ENCODE results near the gene FAM110A. TPM values are rescaled to one million over a fixed set of nuclear protein-coding genes. Genes with fewer than 3 reads are reported as not detected.
"Not testable (repeated sequence)": the region's sequence is repeated elsewhere in the genome, so short reads cannot be mapped to it uniquely, and the experiment has no call there.

The FAM110A gene
- total RNA-seq, 2 experiments from 2014 or later: 15.4 to 16.2 TPM

GRCh38 chr20:881051-881782 lies 47.7 kb downstream of the FAM110A start:
- H3K36me3 Mint-ChIP-seq (ENCODE audit: low read depth): no peaks in the 10 kb centered on the region
- intact Hi-C loops (cut with micrococcal nuclease): loop anchor here (2.0 to 10.0 kb wide), 3 partner anchors 24 to 74 kb away; no protein-coding TSS in a partner anchor
- DNase-seq: peak; percentile 69
- peaks cover 14% of the 10 kb centered on the region for H3K27me3 Mint-ChIP-seq (ENCODE audit: low read depth)
- peak overlapping the region; percentile 57 for H3K4me3 Mint-ChIP-seq
- no peaks in the 10 kb centered on the region for H3K9me3 Mint-ChIP-seq
- CTCF ChIA-PET: interaction anchor here (0.8 kb wide), 1 partner anchor 9 kb away, joined by 3 read pairs; no protein-coding TSS in a partner anchor
- peaks cover 13% of the 10 kb centered on the region for H3K4me1 Mint-ChIP-seq (ENCODE audit: low read depth)
- H3K27ac Mint-ChIP-seq: peak overlapping the region; percentile 6

- DNase-seq: no peak
- Mint-ChIP-seq H3K36me3 (ENCODE audit: low read depth) (no peaks in the 10 kb centered on the region), H3K4me3 (peak overlapping the region; percentile 57), H3K9me3 (no peaks in the 10 kb centered on the region), H3K27me3 (ENCODE audit: low read depth) (peaks cover 14% of the 10 kb centered on the region), H3K4me1 (ENCODE audit: low read depth) (peaks cover 13% of the 10 kb centered on the region), H3K27ac (peak overlapping the region; percentile 6)
- CTCF ChIA-PET: interaction anchor here (0.8 kb wide), 1 partner anchor 10 kb away, joined by 3 read pairs; no protein-coding TSS in a partner anchor
- intact Hi-C loops (cut with micrococcal nuclease): loop anchor here (2.0 to 10.0 kb wide), 3 partner anchors 25 to 73 kb away; no protein-coding TSS in a partner anchor
These were observed 48.2 kb downstream of the FAM110A start for GRCh38 chr20:881783-882144.

GRCh38 chr20:884983-885952 lies 51.8 kb downstream of the FAM110A start:
- peak; percentile 32 for DNase-seq
- Mint-ChIP-seq H3K9me3 (no peaks in the 10 kb centered on the region), H3K4me3 (no peak overlapping the region), H3K36me3 (ENCODE audit: low read depth) (no peaks in the 10 kb centered on the region), H3K4me1 (ENCODE audit: low read depth) (peaks cover 13% of the 10 kb centered on the region), H3K27me3 (ENCODE audit: low read depth) (peaks cover 14% of the 10 kb centered on the region), H3K27ac (no peak overlapping the region)
- intact Hi-C loops (cut with micrococcal nuclease): loop anchor here (5.0 to 10.0 kb wide), 2 partner anchors 68 to 70 kb away; no protein-coding TSS in a partner anchor
- CTCF ChIA-PET: no interaction called here

DNA sequence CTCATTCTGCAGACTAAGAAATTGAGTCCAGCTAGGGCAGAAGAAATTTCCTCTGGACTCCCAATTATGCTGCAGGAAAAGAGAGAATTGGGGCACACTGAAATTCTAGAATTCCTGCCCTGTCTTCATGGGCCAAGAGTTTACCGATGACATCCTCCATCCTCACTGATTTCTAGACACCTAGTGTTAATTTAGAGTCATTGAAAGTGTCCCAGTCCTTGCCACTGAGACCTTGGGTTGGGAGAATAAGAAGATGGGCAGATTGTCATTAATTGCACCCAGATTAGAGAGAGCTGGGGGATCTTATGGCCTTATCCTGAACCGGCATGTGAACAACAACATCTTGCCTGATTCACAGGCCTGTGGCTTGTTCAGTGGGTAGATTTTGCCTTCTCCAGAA lies 53.6 kb downstream of the FAM110A start:
- no peaks in the 10 kb centered on the region for H3K36me3 Mint-ChIP-seq (ENCODE audit: low read depth)
- H3K4me3 Mint-ChIP-seq: no peak overlapping the region
- CTCF ChIA-PET: interaction anchor here (0.8 to 2.1 kb wide), 3 partner anchors 20 to 69 kb away, joined by 3 to 8 read pairs (median 4); partner anchors contain the start of gene FAM110A
- intact Hi-C loops (cut with micrococcal nuclease): loop anchor here (5.0 to 10.0 kb wide), 2 partner anchors 68 to 70 kb away; no protein-coding TSS in a partner anchor
- H3K4me1 Mint-ChIP-seq (ENCODE audit: low read depth): peaks cover 1% of the 10 kb centered on the region
- DNase-seq: no peak
- H3K27me3 Mint-ChIP-seq (ENCODE audit: low read depth): peaks cover 14% of the 10 kb centered on the region
- H3K27ac Mint-ChIP-seq: no peak overlapping the region
- H3K9me3 Mint-ChIP-seq: no peaks in the 10 kb centered on the region

DNA sequence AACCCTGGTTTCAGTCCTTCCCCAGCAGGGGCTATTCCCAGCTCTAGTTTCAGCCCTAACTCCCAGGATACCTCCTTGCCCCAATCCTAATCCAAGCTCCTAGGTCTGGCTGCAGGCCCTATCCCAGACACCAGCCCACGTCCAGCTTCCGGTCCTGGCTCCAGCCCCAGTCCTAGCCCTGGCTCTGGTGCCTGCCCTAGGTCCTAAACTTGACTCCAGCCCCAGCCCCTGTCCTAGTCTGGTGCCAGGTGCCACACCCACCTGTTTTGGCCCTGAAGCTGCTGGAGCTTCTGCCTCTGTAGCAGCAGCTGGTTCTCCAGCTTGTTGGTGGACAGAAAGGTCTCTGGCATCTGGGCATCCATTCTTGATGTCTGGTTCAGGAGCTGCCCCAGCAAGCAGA lies 54.5 kb downstream of the FAM110A start:
- peaks cover 14% of the 10 kb centered on the region for H3K27me3 Mint-ChIP-seq (ENCODE audit: low read depth)
- intact Hi-C loops (cut with micrococcal nuclease): loop anchor here (5.0 to 10.0 kb wide), 2 partner anchors 67 to 71 kb away; no protein-coding TSS in a partner anchor

GRCh38 chr20:889106-889505 lies 55.6 kb downstream of the FAM110A start:
- H3K4me3 Mint-ChIP-seq: no peak overlapping the region
- DNase-seq: no peak
- H3K4me1 Mint-ChIP-seq (ENCODE audit: low read depth): no peaks in the 10 kb centered on the region
- H3K27ac Mint-ChIP-seq: no peak overlapping the region
- CTCF ChIA-PET: interaction anchor here (0.6 to 2.1 kb wide), 4 partner anchors 67 to 261 kb away, joined by 3 to 8 read pairs (median 3); no protein-coding TSS in a partner anchor
- H3K9me3 Mint-ChIP-seq: no peaks in the 10 kb centered on the region
- intact Hi-C loops (cut with micrococcal nuclease): loop anchor here (5.0 to 10.0 kb wide), 2 partner anchors 66 to 72 kb away; no protein-coding TSS in a partner anchor
- no peaks in the 10 kb centered on the region for H3K36me3 Mint-ChIP-seq (ENCODE audit: low read depth)
- peaks cover 12% of the 10 kb centered on the region for H3K27me3 Mint-ChIP-seq (ENCODE audit: low read depth)

More for the DNA sequence above, 54.5 kb downstream of the FAM110A start:
- Mint-ChIP-seq H3K4me1 (ENCODE audit: low read depth) (no peaks in the 10 kb centered on the region), H3K4me3 (no peak overlapping the region), H3K36me3 (ENCODE audit: low read depth) (no peaks in the 10 kb centered on the region), H3K27ac (no peak overlapping the region), H3K9me3 (no peaks in the 10 kb centered on the region)
- DNase-seq: no peak
- CTCF ChIA-PET: interaction anchor here (0.6 to 2.1 kb wide), 2 partner anchors 68 to 70 kb away, joined by 3 to 8 read pairs; no protein-coding TSS in a partner anchor

- intact Hi-C loops (cut with micrococcal nuclease): loop anchor here (5.0 to 10.0 kb wide), 2 partner anchors 65 to 73 kb away; no protein-coding TSS in a partner anchor
- H3K4me3 Mint-ChIP-seq: no peak overlapping the region
- CTCF ChIA-PET: no interaction called here
- H3K27ac Mint-ChIP-seq: no peak overlapping the region
- no peaks in the 10 kb centered on the region for H3K36me3 Mint-ChIP-seq (ENCODE audit: low read depth)
- DNase-seq: no peak
- no peaks in the 10 kb centered on the region for H3K9me3 Mint-ChIP-seq
- no peaks in the 10 kb centered on the region for H3K4me1 Mint-ChIP-seq (ENCODE audit: low read depth)
- H3K27me3 Mint-ChIP-seq (ENCODE audit: low read depth): peaks cover 6% of the 10 kb centered on the region
These were observed 56.5 kb downstream of the FAM110A start for GRCh38 chr20:889932-890463.

DNA sequence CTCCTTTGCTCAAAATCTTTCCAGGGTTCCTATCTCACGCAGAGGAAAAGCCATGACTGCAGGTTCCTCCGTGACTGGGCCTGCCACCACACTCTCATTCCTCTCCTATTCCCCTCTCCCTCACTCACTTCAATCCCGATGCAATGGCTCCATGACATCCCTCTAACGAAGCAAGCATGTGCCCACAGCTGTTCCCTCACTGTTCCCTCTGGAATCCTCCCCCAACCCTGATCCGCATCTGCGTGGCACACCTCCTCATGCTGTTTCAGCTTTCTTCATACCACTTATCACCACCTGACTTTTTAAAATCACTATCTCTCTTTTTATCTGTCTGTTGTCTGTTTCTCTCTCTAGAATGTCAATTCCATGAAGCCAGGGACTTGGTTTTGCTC lies 57.1 kb downstream of the FAM110A start:
- CTCF ChIA-PET: no interaction called here
- intact Hi-C loops (cut with micrococcal nuclease): no loop called here

GRCh38 chr20:891058-891705 lies 57.7 kb downstream of the FAM110A start:
- CTCF ChIA-PET: interaction anchor here (0.7 kb wide), 1 partner anchor 75 kb away, joined by 3 read pairs; no protein-coding TSS in a partner anchor
- Mint-ChIP-seq H3K9me3 (no peaks in the 10 kb centered on the region), H3K27me3 (ENCODE audit: low read depth) (no peaks in the 10 kb centered on the region), H3K27ac (no peak overlapping the region), H3K4me1 (ENCODE audit: low read depth) (no peaks in the 10 kb centered on the region), H3K36me3 (ENCODE audit: low read depth) (no peaks in the 10 kb centered on the region), H3K4me3 (no peak overlapping the region)
- DNase-seq: no peak
- intact Hi-C loops (cut with micrococcal nuclease): no loop called here

More for the DNA sequence above, 57.1 kb downstream of the FAM110A start:
- Mint-ChIP-seq H3K9me3 (no peaks in the 10 kb centered on the region), H3K4me1 (ENCODE audit: low read depth) (no peaks in the 10 kb centered on the region), H3K4me3 (no peak overlapping the region), H3K27me3 (ENCODE audit: low read depth) (peaks cover under 1% of the 10 kb centered on the region), H3K36me3 (ENCODE audit: low read depth) (no peaks in the 10 kb centered on the region), H3K27ac (no peak overlapping the region)
- DNase-seq: no peak

GRCh38 chr20:891706-892080 lies 58.2 kb downstream of the FAM110A start:
- Mint-ChIP-seq H3K36me3 (ENCODE audit: low read depth) (no peaks in the 10 kb centered on the region), H3K27ac (no peak overlapping the region), H3K27me3 (ENCODE audit: low read depth) (no peaks in the 10 kb centered on the region), H3K4me3 (no peak overlapping the region), H3K4me1 (ENCODE audit: low read depth) (no peaks in the 10 kb centered on the region), H3K9me3 (no peaks in the 10 kb centered on the region)
- DNase-seq: no peak
- CTCF ChIA-PET: interaction anchor here (0.7 kb wide), 1 partner anchor 76 kb away, joined by 3 read pairs; no protein-coding TSS in a partner anchor
- intact Hi-C loops (cut with micrococcal nuclease): no loop called here

DNA sequence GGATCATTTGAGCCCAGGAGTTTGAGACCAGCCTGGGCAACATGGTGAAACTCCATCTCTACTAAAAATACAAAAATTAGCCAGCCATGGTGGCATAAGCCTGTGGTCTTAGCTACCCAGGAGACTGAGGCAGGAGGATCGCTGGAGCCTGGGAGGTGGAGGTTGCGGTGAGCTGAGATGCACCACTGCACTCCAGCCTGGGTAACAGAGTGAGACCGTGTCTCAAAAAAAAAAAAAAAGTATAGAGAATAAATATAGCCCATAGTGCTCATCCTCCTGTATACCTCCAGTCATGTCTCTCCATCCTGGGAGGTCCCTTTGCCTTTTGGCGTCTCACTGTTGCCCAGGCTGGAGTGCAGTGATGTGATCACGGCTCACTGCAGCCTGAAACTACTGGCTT lies 58.9 kb downstream of the FAM110A start:
- H3K9me3 Mint-ChIP-seq; H3K4me3 Mint-ChIP-seq; CTCF ChIA-PET; H3K27me3 Mint-ChIP-seq (ENCODE audit: low read depth); DNase-seq; H3K36me3 Mint-ChIP-seq (ENCODE audit: low read depth); H3K4me1 Mint-ChIP-seq (ENCODE audit: low read depth); H3K27ac Mint-ChIP-seq; intact Hi-C loops (cut with micrococcal nuclease): not testable (repeated sequence)
